ENCODE data around the gene AGAP1. TPM values are rescaled to one million over a fixed set of nuclear protein-coding genes. Genes with fewer than 3 reads are reported as not detected.

AGAP1 gene
- total RNA-seq, 6 experiments from 2014 or later = 8.1 to 11.2 (median 9.8) TPM

DNA sequence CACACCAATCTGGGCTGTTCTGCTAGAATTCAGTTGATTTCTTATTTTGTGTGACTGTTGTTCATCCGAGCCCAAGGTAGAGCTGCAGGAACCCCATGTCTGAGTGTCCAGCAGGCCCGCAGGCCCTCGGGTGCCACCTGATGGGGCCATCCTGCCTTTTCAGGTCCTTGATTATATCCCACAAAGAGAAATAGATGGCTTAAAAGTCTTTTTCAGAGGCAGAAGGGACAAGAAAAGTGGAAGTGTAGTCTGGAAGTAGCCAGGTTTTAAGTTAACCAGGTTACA is 52.2 kb downstream of the AGAP1 start:
- no peak for DNase-seq
- H3K4me3 ChIP-seq = no peak overlapping the region
- H3K27ac ChIP-seq = no peak overlapping the region

GRCh38 chr2:235546436-235546835 is 52.6 kb downstream of the AGAP1 start:
- Histone ChIP-seq H3K4me3 (no peak overlapping the region), H3K27me3 (no peaks in the 10 kb centered on the region), H3K4me1 (peaks cover 0 to 4% (median 0%) of the 10 kb centered on the region in 4 donors), H3K36me3 (no peaks in the 10 kb centered on the region), H3K27ac (no peak overlapping the region), H3K9me3 (no peaks in the 10 kb centered on the region)
- intact Hi-C loops (cut with DNase I) = no loop called here
- ATAC-seq (no peak), DNase-seq (peak in 1 of 3 donors; percentile 27)
- TF ChIP-seq, protein P1, sequence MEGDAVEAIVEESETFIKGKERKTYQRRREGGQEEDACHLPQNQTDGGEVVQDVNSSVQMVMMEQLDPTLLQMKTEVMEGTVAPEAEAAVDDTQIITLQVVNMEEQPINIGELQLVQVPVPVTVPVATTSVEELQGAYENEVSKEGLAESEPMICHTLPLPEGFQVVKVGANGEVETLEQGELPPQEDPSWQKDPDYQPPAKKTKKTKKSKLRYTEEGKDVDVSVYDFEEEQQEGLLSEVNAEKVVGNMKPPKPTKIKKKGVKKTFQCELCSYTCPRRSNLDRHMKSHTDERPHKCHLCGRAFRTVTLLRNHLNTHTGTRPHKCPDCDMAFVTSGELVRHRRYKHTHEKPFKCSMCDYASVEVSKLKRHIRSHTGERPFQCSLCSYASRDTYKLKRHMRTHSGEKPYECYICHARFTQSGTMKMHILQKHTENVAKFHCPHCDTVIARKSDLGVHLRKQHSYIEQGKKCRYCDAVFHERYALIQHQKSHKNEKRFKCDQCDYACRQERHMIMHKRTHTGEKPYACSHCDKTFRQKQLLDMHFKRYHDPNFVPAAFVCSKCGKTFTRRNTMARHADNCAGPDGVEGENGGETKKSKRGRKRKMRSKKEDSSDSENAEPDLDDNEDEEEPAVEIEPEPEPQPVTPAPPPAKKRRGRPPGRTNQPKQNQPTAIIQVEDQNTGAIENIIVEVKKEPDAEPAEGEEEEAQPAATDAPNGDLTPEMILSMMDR (IDR thresholded peaks at IDR 0.05) = no peak
- no peak for TF ChIP-seq POLR2A (IDR thresholded peaks at IDR 0.05)
- 50% methylated on average over 2 of the region's 9 CpGs for WGBS (ENCODE audit: insufficient coverage, low coverage, low lambda C conversion rate, missing lambda C conversion rate)

More for the DNA sequence above, 52.2 kb downstream of the AGAP1 start:
- TF ChIP-seq, protein P1 (IDR thresholded peaks at IDR 0.05) = no peak
- no peak for TF ChIP-seq POLR2A (IDR thresholded peaks at IDR 0.05)
- no peaks in the 10 kb centered on the region for H3K36me3 ChIP-seq
- intact Hi-C loops (cut with DNase I) = no loop called here
- WGBS (ENCODE audit: insufficient coverage, low coverage, low lambda C conversion rate, missing lambda C conversion rate) = 100% methylated on average over 3 of the region's 3 CpGs
- H3K9me3 ChIP-seq = no peaks in the 10 kb centered on the region
- H3K27me3 ChIP-seq = no peaks in the 10 kb centered on the region
- peaks cover 0 to 3% (median 0%) of the 10 kb centered on the region in 4 donors for H3K4me1 ChIP-seq
- no peak for ATAC-seq

GRCh38 chr2:235549735-235550377 is 56.0 kb downstream of the AGAP1 start:
- ATAC-seq (no peak), DNase-seq (peak in 1 of 3 donors; percentile 36)
- Histone ChIP-seq H3K9me3 (no peaks in the 10 kb centered on the region), H3K4me1 (peaks cover 0 to 13% (median 2%) of the 10 kb centered on the region in 4 donors), H3K27ac (no peak overlapping the region), H3K27me3 (no peaks in the 10 kb centered on the region), H3K36me3 (no peaks in the 10 kb centered on the region), H3K4me3 (no peak overlapping the region)
- WGBS (ENCODE audit: insufficient coverage, low coverage, low lambda C conversion rate, missing lambda C conversion rate) = 98% methylated on average over 9 of the region's 19 CpGs
- intact Hi-C loops (cut with DNase I) = no loop called here
- no peak for TF ChIP-seq POLR2A (IDR thresholded peaks at IDR 0.05)
- TF ChIP-seq, protein P1 (IDR thresholded peaks at IDR 0.05) = no peak

DNA sequence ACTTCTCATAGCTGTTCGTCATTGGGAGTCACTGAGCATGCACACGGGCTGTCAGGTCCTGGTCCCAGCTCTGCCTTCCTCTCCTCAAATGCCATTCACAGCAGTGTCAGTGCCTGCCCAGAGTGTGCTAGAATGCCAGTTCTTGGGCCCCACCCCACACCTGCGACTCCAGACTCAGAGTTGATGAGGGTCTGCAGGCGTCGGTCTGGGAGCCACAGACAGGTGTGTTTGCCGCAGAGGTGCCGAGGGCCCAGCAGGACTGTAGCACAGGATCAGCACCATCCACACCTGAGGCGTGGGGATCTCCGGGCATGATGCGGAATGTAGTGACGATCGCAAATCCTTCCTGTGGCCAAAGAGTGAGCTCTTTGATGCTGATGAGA is 56.5 kb downstream of the AGAP1 start:
- no peak for ATAC-seq
- H3K4me1 ChIP-seq = peaks cover 0 to 13% (median 2%) of the 10 kb centered on the region in 4 donors
- no peaks in the 10 kb centered on the region for H3K27me3 ChIP-seq
- H3K36me3 ChIP-seq = no peaks in the 10 kb centered on the region
- TF ChIP-seq, protein P1 (IDR thresholded peaks at IDR 0.05) = no peak
- no peak for TF ChIP-seq POLR2A (IDR thresholded peaks at IDR 0.05)
- H3K4me3 ChIP-seq = no peak overlapping the region
- H3K9me3 ChIP-seq = no peaks in the 10 kb centered on the region
- DNase-seq = no peak
- 88% methylated on average over 7 of the region's 12 CpGs for whole genome bisulfite sequencing (ENCODE audit: insufficient coverage, low coverage, low lambda C conversion rate, missing lambda C conversion rate)
- intact Hi-C loops (cut with DNase I) = no loop called here
- no peak overlapping the region for H3K27ac ChIP-seq

Data from right lobe of liver (tissue), 6 donors.